GM23338 (cell line): ENCODE data around the gene ALDH1L2.

Source experiments
- EZH2 ChIP-seq: fragments of 200-600 bp; sonication (generic); IDR thresholded peaks from one replicate; pipeline ENCODE4 v1.8.0; 2017; ENCODE audit warnings: antibody characterized with exemption, mild to moderate bottlenecking, low read depth; ENCODE audit not compliant: unreplicated experiment
- JUNB ChIP-seq: IDR thresholded peaks from one replicate; pipeline ENCODE4 v1.6.1; 2016; ENCODE audit warnings: antibody characterized with exemption; ENCODE audit not compliant: unreplicated experiment
- POLR2AphosphoS5 ChIP-seq: IDR thresholded peaks from 2 replicates; pipeline ENCODE4 v1.6.1; 2016; ENCODE audit warnings: antibody characterized with exemption, low read depth
- STAT1 ChIP-seq: IDR thresholded peaks from one replicate; pipeline ENCODE4 v1.6.1; 2016; ENCODE audit warnings: antibody characterized with exemption; ENCODE audit not compliant: unreplicated experiment
- TF ChIP-seq, protein P1 (sequence below): fragments of 250-450 bp; sonication (Bioruptor Pico); IDR thresholded peaks from 2 replicates; pipeline ENCODE4 v1.5.0; 2020; ENCODE audit warnings: mild to moderate bottlenecking, moderate library complexity
- TF ChIP-seq, protein P2 (sequence below): IDR thresholded peaks from one replicate; pipeline ENCODE4 v1.6.1; 2018; ENCODE audit warnings: antibody characterized with exemption; ENCODE audit not compliant: unreplicated experiment
- TF ChIP-seq, protein P3 (sequence below), 2 experiments: fragments of 200-600 bp in 1 of 2; sonication (generic) in 1 of 2; conservative IDR thresholded peaks; 2 replicates each; pipeline versions ENCODE4 v1.5.1 to v1.6.1; 2016 to 2017; ENCODE audit warnings: antibody characterized with exemption in 2 of 2, low read depth in 2 of 2, mild to moderate bottlenecking in 2 of 2, moderate library complexity in 1 of 2

DNA sequence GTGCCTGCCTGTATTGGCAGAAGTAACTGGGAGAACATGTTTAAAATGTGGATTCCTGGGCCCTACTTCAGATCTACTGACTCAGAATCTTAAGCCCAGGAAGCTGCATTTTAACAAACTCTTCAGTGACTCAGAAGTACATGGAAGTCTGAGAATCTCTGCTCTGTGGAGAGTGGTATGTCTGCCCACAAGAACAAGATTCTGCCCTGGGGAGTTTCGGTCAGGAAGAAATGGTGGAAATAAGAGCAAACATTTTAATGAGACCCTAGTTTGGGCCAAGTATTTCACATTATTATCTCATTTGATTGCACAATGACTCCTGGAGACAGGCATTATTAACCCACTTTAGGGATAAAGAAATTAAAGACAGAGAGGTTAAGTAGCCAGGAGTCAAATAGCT, 8.2 kb downstream of the ALDH1L2 start:
- TF ChIP-seq, protein P1, sequence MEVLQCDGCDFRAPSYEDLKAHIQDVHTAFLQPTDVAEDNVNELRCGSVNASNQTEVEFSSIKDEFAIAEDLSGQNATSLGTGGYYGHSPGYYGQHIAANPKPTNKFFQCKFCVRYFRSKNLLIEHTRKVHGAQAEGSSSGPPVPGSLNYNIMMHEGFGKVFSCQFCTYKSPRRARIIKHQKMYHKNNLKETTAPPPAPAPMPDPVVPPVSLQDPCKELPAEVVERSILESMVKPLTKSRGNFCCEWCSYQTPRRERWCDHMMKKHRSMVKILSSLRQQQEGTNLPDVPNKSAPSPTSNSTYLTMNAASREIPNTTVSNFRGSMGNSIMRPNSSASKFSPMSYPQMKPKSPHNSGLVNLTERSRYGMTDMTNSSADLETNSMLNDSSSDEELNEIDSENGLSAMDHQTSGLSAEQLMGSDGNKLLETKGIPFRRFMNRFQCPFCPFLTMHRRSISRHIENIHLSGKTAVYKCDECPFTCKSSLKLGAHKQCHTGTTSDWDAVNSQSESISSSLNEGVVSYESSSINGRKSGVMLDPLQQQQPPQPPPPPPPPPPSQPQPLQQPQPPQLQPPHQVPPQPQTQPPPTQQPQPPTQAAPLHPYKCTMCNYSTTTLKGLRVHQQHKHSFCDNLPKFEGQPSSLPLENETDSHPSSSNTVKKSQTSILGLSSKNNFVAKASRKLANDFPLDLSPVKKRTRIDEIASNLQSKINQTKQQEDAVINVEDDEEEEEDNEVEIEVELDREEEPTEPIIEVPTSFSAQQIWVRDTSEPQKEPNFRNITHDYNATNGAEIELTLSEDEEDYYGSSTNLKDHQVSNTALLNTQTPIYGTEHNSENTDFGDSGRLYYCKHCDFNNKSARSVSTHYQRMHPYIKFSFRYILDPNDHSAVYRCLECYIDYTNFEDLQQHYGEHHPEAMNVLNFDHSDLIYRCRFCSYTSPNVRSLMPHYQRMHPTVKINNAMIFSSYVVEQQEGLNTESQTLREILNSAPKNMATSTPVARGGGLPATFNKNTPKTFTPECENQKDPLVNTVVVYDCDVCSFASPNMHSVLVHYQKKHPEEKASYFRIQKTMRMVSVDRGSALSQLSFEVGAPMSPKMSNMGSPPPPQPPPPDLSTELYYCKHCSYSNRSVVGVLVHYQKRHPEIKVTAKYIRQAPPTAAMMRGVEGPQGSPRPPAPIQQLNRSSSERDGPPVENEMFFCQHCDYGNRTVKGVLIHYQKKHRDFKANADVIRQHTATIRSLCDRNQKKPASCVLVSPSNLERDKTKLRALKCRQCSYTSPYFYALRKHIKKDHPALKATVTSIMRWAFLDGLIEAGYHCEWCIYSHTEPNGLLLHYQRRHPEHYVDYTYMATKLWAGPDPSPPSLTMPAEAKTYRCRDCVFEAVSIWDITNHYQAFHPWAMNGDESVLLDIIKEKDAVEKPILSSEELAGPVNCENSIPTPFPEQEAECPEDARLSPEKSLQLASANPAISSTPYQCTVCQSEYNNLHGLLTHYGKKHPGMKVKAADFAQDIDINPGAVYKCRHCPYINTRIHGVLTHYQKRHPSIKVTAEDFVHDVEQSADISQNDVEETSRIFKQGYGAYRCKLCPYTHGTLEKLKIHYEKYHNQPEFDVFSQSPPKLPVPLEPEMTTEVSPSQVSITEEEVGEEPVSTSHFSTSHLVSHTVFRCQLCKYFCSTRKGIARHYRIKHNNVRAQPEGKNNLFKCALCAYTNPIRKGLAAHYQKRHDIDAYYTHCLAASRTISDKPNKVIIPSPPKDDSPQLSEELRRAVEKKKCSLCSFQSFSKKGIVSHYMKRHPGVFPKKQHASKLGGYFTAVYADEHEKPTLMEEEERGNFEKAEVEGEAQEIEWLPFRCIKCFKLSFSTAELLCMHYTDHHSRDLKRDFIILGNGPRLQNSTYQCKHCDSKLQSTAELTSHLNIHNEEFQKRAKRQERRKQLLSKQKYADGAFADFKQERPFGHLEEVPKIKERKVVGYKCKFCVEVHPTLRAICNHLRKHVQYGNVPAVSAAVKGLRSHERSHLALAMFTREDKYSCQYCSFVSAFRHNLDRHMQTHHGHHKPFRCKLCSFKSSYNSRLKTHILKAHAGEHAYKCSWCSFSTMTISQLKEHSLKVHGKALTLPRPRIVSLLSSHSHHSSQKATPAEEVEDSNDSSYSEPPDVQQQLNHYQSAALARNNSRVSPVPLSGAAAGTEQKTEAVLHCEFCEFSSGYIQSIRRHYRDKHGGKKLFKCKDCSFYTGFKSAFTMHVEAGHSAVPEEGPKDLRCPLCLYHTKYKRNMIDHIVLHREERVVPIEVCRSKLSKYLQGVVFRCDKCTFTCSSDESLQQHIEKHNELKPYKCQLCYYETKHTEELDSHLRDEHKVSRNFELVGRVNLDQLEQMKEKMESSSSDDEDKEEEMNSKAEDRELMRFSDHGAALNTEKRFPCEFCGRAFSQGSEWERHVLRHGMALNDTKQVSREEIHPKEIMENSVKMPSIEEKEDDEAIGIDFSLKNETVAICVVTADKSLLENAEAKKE (CRISPR knock-in tag): no peak
- TF ChIP-seq, protein P2, sequence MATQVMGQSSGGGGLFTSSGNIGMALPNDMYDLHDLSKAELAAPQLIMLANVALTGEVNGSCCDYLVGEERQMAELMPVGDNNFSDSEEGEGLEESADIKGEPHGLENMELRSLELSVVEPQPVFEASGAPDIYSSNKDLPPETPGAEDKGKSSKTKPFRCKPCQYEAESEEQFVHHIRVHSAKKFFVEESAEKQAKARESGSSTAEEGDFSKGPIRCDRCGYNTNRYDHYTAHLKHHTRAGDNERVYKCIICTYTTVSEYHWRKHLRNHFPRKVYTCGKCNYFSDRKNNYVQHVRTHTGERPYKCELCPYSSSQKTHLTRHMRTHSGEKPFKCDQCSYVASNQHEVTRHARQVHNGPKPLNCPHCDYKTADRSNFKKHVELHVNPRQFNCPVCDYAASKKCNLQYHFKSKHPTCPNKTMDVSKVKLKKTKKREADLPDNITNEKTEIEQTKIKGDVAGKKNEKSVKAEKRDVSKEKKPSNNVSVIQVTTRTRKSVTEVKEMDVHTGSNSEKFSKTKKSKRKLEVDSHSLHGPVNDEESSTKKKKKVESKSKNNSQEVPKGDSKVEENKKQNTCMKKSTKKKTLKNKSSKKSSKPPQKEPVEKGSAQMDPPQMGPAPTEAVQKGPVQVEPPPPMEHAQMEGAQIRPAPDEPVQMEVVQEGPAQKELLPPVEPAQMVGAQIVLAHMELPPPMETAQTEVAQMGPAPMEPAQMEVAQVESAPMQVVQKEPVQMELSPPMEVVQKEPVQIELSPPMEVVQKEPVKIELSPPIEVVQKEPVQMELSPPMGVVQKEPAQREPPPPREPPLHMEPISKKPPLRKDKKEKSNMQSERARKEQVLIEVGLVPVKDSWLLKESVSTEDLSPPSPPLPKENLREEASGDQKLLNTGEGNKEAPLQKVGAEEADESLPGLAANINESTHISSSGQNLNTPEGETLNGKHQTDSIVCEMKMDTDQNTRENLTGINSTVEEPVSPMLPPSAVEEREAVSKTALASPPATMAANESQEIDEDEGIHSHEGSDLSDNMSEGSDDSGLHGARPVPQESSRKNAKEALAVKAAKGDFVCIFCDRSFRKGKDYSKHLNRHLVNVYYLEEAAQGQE: no peak
- TF ChIP-seq, protein P3, sequence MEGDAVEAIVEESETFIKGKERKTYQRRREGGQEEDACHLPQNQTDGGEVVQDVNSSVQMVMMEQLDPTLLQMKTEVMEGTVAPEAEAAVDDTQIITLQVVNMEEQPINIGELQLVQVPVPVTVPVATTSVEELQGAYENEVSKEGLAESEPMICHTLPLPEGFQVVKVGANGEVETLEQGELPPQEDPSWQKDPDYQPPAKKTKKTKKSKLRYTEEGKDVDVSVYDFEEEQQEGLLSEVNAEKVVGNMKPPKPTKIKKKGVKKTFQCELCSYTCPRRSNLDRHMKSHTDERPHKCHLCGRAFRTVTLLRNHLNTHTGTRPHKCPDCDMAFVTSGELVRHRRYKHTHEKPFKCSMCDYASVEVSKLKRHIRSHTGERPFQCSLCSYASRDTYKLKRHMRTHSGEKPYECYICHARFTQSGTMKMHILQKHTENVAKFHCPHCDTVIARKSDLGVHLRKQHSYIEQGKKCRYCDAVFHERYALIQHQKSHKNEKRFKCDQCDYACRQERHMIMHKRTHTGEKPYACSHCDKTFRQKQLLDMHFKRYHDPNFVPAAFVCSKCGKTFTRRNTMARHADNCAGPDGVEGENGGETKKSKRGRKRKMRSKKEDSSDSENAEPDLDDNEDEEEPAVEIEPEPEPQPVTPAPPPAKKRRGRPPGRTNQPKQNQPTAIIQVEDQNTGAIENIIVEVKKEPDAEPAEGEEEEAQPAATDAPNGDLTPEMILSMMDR (conservative IDR thresholded peaks at IDR 0.05; ENCODE audit: low read depth in 2 of 2): no peak
- no peak for TF ChIP-seq EZH2
- TF ChIP-seq JUNB: no peak
- TF ChIP-seq STAT1: no peak
- no peak for TF ChIP-seq POLR2AphosphoS5
